COLO829 (cell line): Measurements from ENCODE around the gene BSN.

Source experiments
- DNase-seq: peaks from one replicate; pipeline ENCODE4 v3.0.0; 2012; ENCODE audit warnings: low spot score

The BSN gene

GRCh38 chr3:49553692-49554632, at the start of gene BSN:
BSN (plus strand) TSS chr3:49554477; CDS start chr3:49554603, 126 bp downstream.
- peak; percentile 96 for DNase-seq

- no peak for DNase-seq
Observed at GRCh38 chr3:49506906-49507305, 47.4 kb upstream of the BSN start.

GRCh38 chr3:49509028-49509561, 45.2 kb upstream of the BSN start:
- DNase-seq: no peak

- DNase-seq: no peak
Observed at GRCh38 chr3:49511639-49512038, 42.6 kb upstream of the BSN start.

GRCh38 chr3:49512781-49513355, 41.4 kb upstream of the BSN start:
- no peak for DNase-seq

GRCh38 chr3:49513494-49514124, 40.7 kb upstream of the BSN start:
- DNase-seq: no peak

GRCh38 chr3:49518016-49518415, 36.3 kb upstream of the BSN start:
- no peak for DNase-seq

GRCh38 chr3:49518441-49518840, 35.8 kb upstream of the BSN start:
- no peak for DNase-seq

- DNase-seq: peak; percentile 93
Observed at GRCh38 chr3:49519296-49519695, 35.0 kb upstream of the BSN start.

- DNase-seq: peak; percentile 45
Observed at GRCh38 chr3:49519916-49520385, 34.3 kb upstream of the BSN start.

- DNase-seq: no peak
Observed at GRCh38 chr3:49523756-49524747, 30.2 kb upstream of the BSN start.

- no peak for DNase-seq
Observed at GRCh38 chr3:49529567-49529966, 24.7 kb upstream of the BSN start.

GRCh38 chr3:49530231-49530630, 24.0 kb upstream of the BSN start:
- no peak for DNase-seq

- no peak for DNase-seq
Observed at GRCh38 chr3:49530701-49531100, 23.6 kb upstream of the BSN start.

- no peak for DNase-seq
Observed at GRCh38 chr3:49531218-49531617, 23.1 kb upstream of the BSN start.

GRCh38 chr3:49531715-49532114, 22.6 kb upstream of the BSN start:
- no peak for DNase-seq

GRCh38 chr3:49533031-49533430, 21.2 kb upstream of the BSN start:
- DNase-seq: no peak

GRCh38 chr3:49533786-49534519, 20.3 kb upstream of the BSN start:
- DNase-seq: no peak

- no peak for DNase-seq
Observed at GRCh38 chr3:49534581-49535441, 19.5 kb upstream of the BSN start.
